COR-L47 (cell line): ENCODE measurements around the gene TTC16.
"Not testable (repeated sequence)": the region's sequence is repeated elsewhere in the genome, so short reads cannot be mapped to it uniquely, and the experiment has no call there.

Experiments used
- DNase-seq: peaks from one replicate; lab custom pipeline; 2025; lab: John Stamatoyannopoulos, UW

TTC16 gene

DNA sequence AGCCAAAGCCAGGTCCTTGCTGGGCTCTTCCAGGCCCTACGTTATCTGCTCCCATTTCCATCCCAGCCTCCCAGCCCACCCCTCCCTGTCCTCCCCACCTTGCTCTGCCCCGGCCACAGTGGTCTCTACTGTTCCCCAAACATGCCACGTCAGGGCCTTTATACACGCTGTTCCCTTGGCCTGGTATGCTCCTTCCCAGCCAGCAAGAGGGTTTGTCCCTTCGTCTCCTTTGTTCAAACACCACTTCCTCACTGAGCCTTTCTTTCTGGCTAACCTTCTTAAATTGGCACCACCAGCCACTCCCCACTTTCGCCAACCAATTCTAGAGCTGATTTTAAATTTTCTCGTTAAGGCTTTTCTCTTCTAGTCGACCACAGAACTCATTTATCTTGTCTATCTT lies 52.8 kb downstream of the TTC16 start:
- no peak for DNase-seq

DNA sequence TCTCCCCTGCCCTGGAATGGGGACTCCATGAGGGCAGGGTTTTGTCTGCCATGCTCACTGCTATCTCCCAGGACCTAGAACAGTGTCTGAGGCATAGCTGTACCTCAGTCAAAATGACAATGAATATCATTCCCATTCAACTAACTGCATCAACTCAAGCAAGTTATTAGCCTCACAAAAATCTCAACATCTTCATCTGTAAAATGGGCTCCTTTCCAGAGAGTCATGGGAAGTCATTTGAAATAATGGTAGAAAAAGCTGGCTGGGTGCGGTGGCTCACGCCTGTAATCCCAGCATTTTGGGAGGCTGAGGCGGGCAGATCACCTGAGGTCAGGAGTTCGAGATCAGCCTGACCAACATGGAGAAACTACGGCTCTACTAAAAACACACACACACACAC lies 53.2 kb downstream of the TTC16 start:
- no peak for DNase-seq

DNA sequence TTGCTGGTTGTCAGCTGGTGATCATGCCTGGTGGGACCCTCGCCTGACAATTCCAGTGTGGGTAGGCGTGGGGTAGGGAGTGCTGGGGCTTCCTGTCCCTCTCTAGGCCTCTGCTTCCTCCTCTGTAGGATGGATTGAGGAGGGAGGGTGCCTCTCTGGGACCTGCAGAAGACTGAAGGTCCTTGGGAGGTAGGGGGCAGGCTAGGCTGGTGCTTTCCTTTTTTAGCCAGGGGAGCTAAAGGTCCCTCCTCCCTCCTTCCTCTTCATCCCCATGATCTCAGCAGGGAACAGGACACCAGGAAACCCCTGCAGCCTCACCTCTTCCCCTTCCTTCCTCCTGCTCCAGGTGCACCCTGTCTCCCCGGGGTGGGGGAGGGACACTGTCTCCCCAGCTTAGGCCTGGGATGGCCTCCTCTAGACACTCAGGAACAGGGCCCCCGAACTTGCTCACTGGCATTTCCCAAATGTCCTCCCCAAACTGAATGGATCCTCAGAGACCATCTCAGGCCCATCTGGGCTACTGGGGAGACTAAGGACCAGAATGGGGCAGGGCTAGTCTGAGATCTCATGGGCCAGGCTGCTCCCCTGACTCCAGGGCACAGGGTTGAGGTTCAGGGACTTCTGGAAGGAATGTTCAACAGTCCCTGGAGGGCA lies 54.2 kb downstream of the TTC16 start:
- no peak for DNase-seq

DNA sequence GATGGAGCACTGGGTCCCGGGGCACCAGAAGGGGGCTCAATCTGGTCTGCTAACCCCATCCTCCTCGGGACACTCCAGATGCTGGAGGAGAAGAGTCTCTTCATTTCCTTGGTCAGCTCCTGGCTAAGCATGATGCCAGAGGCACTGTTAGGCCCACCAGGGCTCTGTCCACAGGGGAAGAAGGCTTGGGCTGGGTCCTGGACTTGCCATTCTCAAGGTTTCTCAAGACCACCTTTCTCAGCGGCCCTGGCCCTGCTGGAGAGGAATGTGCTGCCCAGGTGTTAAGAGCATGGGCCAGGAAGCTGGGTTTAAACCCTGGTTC lies 54.7 kb downstream of the TTC16 start:
- DNase-seq = no peak

DNA sequence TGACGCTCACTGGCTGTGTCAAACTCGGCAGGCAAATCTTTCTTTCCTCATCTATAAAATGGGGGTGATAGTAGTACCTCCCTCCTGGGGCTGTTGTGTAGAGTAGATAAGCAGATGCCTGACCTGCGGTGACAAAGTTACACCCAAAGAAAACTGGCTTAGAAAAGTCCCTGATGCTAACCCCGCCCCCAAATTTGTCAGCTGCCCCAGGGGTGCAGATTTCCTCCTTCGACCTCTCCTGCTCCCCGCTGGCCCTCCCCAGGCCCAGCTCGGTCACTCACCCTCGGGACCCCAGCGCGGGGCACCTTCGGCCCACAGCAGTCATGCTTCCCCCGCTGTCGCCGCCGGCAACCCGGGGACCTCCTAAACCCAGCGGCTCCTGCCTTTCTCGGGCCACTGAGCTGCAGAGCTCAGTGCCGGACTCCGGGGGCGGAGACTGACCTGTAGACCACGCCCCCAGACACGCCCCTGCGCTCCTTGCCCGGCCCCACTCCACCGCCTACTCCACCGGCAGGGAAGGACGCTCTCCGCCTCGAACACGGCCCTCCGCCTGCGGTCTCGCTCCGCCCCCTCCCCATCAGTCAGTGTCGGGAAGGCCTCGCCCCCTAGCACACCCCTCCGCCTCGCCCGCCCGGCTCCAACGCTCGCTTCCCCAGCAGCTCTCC lies 55.2 kb downstream of the TTC16 start:
- DNase-seq = peak; percentile 97

DNA sequence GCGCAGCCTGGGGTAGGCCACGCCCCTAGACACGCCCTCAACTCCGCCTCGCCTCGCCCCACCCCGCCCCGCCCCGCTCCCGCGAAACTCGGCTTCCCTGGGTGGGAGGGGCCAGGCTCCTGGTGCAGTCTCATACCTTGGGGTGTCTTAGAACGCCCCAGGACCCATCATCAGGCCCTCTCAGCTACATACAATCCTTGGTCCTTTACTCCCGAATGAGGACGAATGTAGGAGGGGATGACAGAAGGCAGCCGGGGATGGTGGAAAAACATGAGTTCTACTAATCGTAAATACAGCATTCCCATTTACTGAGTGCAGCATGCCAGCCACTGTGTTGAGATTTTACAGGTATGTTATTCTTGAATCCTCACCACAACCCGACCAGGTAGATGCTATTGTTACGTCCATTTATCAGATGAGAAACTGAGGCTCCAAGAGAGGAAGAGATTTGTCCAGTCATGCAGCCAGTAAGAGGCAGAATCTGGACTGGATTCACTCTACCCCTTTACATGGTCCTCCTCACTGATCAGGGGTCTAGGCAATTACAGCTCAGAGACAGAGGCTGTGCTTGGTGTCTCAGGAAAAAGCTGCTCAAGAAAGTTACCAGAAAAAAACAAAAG lies 55.8 kb downstream of the TTC16 start:
- DNase-seq = no peak

DNA sequence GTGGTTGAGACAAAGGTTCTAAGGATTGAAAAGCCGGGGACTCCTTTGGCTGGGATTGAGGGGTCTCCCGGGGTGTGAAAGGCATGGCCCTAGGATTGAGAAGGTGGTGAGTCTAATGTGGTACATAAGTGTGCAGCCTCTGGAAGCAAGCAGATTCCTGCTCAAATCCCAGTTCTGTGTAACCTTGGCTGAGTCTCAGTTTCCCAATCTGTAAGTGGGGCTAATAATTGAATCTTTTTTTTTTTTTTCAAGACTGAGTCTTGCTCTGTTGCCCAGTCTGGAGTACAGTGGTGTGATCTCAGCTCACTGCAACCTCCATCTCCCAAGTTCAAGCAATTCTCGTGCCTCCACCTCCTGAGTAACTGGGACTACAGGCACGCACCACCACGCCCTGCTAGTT lies 56.7 kb downstream of the TTC16 start:
- no peak for DNase-seq

DNA sequence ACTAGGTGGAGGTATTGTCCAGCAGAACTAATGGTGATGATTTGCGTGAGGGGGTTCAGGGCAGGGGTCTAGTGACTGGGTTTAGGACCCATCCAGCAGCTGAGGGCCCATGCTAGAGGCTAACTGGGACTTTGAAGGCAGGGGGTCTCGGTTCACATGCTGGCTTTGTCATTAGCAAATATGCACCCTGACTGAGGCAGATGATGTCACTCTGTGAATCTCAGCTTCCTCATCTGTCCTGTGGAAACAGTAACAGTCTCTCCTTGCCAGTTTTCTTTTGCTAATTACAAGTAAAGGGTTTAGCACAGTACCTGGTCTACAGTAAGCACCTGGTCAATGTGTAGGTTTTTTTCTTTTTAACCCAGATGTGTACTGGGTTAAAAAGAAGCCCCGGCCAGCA lies 57.4 kb downstream of the TTC16 start:
- no peak for DNase-seq

DNA sequence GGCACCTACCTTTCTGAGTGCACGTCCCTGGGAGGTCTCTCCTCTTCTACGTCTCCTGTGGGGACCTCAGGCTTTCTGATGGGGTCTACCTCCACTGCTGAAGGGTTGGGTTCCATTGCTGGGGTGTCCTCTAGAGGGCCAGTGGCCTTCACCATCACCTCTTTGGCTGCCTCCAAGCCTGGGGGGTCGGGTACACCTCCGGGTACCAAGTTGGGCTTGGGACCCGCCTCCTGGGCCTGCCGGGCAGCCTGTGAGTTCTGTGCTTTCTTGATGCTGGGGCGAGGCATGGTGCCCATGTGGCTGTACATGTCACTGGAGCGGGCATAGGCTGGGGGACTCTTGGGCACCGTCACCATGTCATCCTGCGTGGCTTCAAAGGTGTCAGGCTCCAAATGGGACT lies 58.1 kb downstream of the TTC16 start:
- DNase-seq = no peak

DNA sequence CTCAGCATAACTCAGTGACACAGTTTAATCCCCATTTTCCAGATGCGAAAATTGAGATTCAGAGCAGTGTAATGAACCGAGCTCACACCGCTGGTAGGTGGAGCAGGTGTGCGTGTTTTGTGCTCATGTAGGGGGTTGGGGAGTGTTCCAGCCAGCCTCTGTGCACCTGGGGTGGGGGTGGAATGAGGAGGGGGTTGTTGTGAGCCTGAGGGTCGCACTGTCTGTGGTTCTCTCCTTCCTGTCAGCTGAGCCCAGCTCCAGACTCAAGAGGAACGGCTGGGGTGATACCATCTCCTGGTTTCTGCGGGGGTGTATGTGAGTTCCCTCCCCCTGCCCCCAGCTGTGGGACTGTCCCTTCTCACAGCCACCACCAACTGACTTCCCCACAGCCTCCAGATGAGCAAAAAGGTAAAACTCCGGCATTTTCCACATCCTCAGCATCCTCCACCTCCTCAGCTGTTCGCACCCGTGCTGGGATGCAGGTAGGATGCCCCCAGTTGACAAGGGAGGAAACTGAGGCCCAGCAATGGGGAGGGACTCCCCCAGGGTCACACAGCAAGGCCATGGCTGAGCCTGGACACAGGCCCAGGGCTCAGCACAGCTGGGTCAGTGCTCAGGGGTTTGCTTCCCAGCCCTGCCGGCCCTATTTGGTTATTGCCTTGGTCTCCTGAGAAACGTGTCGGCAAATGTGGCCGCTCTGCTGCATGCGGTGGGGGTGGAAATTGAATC lies 60.5 kb downstream of the TTC16 start:
- peak; percentile 16 for DNase-seq

DNA sequence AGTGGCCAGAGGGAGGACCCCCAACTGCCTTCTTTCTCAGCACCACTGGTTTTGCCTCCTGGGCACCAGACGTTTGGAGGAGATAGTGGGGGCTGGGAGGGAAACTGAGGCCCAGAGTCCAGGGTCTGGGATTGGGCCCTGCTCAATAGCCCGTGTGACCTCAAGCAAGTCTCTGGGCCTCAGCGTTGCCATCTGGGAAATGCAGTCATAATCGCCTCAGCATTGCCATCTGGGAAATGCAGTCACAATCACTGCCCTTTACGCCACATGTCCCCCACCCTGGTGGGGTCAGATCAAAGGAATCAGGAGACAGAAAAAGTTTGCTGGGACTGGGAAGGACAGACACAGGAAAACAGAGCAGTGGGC lies 61.0 kb downstream of the TTC16 start:
- no peak for DNase-seq

DNA sequence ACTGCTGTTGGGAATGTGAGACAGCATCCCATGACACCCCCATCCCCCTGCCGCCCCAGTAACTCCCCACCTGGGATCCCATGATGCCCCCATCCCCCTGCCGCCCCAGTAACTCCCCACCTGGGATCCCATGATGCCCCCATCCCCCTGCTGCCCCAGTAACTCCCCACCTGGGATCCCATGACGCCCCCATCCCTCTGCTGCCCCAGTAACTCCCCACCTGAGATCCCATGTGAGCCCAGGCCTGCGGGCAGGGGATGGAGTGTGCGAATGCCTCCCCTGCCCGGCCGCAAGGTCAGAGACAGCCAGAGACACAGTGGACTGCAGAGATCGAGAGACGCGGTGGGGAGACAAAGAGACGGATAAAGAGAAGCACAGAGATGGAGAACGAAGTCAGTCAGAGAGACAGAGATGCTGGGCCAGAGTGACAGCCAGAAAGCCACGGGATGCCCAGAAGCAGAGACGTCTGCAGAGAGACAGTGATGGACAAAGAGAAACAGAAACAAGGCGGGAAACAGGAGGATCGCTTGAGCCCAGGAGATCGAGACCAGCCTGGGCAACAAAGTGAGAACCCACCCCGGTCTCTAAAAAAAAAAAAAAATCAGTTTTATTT lies 61.6 kb downstream of the TTC16 start:
- no peak for DNase-seq

DNA sequence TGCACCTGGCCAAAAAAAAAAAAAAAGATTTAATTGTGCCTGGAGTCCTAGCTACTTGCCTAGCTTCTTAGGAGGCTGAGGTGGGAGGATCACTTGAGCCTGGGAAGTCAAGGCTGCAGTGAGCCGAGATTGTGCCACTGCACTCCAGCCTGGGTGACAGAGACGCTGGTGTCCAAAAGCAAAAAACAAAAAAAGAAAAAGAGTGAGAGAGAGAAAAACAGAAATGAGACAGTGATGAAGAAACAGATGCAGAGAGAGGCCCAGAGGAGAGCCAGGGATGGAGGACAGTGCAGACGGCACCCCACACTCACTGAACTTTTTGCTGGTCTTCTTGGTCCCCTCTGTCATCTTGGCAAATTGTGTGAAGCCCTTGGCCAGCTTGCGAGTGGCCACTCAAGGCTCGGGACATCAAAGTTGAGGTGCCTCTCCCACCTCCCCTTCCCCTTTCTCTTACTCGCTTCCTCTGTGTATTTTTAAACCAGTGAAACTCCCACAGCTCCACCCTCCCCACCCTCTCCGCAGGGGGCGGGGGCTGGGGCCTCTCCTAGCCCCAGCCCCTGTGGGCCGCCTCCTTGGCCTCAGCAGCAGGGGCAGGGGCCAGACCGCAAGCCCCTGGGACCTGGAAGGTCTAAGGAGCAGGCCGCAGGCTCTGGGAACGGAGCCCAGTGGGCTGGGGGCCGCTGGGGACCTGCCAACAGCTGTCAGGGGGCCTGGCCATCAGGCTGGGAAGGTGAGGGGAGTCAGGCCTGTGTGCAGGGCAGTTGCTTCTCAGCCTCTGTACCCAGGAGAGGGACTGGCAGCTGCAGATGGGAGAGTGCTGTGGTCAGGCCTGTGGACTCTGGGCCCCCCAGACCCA lies 62.6 kb downstream of the TTC16 start, which contains the start of gene SH2D3C:
TSS of gene SH2D3C (minus strand) at position 387 of the 856 bp plus-strand sequence. CDS start at position 348, 39 bp downstream.
- DNase-seq = no peak

DNA sequence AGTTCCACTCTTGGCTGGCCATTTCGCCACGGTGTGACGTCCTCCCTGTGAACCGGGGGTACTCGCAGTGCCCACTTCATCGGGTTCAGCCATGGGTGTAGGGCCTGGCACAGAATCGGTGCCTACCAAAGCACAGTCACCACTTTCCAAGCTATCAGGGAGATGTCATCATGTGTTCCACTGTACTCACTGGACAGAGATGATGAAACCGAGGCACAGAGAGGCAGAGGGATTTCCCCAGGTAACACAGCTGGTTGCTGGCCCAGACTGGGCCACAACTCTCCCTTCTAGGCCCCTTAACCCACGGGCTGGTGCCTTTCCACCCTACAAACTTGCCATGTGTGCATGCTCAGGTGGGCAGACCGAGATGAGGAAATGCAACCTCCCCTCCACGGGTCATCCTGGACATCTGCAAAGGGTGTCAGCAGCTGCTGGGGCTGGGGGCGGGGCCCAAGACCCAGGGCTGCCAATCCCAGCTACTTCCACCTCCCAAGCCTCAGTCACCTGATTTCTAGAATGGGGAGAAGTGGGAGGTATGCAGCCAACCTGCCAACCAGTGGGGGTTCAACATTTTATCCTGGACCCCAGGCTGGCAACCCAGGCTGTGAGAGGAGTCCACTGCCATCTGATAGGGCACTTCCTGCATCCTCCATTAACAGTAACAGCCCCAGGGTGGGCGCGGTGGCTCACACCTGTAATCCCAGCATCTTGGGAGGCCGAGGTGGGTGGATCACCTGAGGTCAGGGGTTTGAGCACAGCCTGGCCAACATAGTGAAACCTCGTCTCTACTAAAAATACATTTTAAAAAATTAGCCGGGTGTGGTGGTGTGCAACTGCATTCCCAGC lies 63.5 kb downstream of the TTC16 start:
- no peak for DNase-seq

DNA sequence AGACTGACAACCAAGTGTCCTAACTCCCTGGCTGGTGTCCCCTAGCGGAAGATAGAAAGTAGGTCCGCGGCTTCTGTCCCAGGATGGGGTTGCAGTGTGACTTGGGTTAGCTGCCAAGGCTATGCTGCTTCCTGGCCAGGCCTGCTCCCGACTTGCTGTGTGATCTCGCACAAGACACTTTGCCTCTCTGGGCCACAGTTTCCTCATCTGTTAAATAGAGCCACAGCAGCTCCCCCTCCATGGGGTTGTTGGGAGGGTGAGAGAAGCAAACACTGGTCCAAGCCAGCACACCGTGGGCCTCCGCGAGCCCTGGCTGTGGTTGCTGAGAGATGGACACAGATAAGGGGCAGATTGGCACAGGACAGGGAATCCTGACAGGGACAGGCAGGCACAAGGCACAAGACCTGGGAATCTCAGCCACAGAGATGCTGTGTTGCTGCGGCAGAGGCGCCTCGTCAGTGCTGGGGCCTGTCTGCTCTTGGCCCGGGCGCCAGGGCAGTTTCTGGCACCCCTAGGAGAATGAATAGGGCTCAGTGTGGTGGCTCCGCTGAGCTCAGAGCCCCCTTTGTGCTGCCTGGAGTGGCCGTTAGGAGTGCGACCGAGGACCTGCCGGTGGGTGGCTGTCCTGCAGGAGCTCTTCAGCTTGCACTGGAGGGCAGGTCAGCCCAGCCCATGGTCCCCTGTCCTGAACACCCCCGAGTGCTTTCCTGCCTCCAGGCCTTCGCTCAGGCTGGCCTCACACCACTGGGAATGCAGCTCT lies 64.4 kb downstream of the TTC16 start:
- DNase-seq = no peak

DNA sequence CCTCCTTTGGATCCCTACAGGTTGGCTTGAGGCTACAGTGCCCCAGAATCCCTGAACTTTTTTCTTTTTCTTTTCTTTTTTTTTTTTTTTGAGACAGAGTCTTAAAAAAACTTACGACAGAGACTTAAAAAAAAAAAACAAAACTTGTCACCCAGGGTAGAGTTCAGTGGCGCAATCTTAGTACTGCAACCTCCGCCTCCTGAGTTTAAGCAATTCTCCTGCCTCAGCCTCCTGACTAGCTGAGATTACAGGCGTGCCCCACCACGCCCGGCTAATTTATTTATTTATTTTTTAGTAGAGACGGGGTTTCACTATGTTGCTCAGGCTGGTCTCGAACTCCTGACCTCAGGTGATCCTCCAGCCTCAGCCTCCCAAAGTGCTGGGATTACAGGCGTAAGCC lies 65.0 kb downstream of the TTC16 start:
- DNase-seq = not testable (repeated sequence)
